Panc1 (cell line): ENCODE measurements around the gene DDX1.

Experiments
- CTCF ChIP-seq: fragments of 450-650 bp; IDR thresholded peaks from 2 replicates; pipeline ENCODE4 v1.5.1; 2017; ENCODE audit warnings: mild to moderate bottlenecking
- POLR2AphosphoS5 ChIP-seq: IDR thresholded peaks from 2 replicates; pipeline ENCODE4 v1.6.1; 2012; ENCODE audit warnings: mild to moderate bottlenecking, low read depth, low read length, moderate library complexity
- REST ChIP-seq, 2 experiments: IDR thresholded peaks; 2 replicates each; pipeline ENCODE4 v1.6.1; 2011 to 2012; ENCODE audit warnings: low read depth in 2 of 2, control low read depth in 1 of 2, low read length in 1 of 2, mild to moderate bottlenecking in 1 of 2, moderate library complexity in 1 of 2; ENCODE audit not compliant: insufficient read depth in 1 of 2
- SIN3A ChIP-seq: IDR thresholded peaks from 2 replicates; pipeline ENCODE4 v1.6.1; 2012; ENCODE audit warnings: low read depth, mild to moderate bottlenecking, low read length, moderate library complexity, borderline replicate concordance; ENCODE audit not compliant: insufficient read depth
- TCF7L2 ChIP-seq: IDR thresholded peaks from 2 replicates; pipeline ENCODE4 v1.6.1; 2011; ENCODE audit warnings: mild to moderate bottlenecking, low read depth, low read length, inconsistent platforms

- TF ChIP-seq CTCF: no peak
- TF ChIP-seq POLR2AphosphoS5: no peak
- TF ChIP-seq SIN3A: no peak
- no peak for TF ChIP-seq TCF7L2
- TF ChIP-seq REST (IDR thresholded peaks at IDR 0.05; ENCODE audit: insufficient read depth in 1 of 2, low read depth in 2 of 2, low read length in 1 of 2): no peak
These were observed 59.7 kb downstream of the DDX1 start for GRCh38 chr2:15651367-15651727.
